ENCODE data around the gene TPH2.

TPH2 gene

DNA sequence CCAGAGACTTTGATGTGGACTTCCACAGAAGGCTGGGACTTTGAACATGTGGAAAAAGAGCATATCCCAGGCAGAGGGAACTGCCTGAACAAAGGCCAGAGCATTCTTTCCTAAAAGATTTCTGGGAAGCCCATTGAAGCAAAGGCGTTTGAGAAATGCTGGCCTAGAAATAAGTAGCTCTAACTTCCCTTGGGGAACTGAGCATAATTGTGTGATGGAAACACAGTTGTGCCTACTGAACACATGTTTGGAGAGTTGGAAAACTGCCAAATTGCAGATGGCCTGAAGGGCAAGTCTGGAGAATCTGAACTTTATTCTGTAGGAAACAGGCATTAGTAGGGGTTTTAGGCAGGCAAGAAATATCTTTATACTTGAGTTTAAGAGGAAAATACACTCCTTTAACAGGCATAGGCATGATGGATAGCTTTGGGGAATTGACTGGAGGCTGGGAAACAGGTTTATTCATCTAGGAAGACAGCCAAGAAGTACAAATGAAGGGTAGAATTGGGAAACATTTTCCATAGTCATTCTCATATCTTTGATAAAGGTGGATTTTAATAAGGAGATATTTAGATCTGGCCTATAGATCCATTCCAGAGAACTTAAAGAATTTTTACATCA, 134.1 kb downstream of the TPH2 start:
- TF ChIP-seq, protein P1, sequence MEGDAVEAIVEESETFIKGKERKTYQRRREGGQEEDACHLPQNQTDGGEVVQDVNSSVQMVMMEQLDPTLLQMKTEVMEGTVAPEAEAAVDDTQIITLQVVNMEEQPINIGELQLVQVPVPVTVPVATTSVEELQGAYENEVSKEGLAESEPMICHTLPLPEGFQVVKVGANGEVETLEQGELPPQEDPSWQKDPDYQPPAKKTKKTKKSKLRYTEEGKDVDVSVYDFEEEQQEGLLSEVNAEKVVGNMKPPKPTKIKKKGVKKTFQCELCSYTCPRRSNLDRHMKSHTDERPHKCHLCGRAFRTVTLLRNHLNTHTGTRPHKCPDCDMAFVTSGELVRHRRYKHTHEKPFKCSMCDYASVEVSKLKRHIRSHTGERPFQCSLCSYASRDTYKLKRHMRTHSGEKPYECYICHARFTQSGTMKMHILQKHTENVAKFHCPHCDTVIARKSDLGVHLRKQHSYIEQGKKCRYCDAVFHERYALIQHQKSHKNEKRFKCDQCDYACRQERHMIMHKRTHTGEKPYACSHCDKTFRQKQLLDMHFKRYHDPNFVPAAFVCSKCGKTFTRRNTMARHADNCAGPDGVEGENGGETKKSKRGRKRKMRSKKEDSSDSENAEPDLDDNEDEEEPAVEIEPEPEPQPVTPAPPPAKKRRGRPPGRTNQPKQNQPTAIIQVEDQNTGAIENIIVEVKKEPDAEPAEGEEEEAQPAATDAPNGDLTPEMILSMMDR (IDR thresholded peaks at IDR 0.05; ENCODE audit: low read depth, low read length): no peak
- no peak for DNase-seq (ENCODE audit: extremely low read depth, low read depth)

DNA sequence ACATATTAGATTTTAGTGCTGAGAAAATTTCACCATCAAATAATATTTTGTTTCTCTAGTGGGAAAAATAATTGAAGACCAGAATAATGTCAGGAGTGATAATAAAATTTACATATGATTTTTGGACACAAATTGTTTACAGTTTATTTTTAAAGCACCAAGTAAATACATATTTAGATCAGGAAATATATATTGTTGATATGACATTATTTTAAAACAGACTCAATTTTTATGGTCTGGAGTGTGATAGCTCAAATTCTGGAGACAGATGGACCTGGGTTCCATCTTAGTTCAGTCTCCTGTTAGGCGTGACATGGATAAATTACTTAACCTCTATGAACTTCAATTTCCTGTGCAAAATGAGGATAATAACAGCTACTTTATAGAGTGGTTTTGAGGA, 135.4 kb downstream of the TPH2 start:
- TF ChIP-seq, protein P1 (IDR thresholded peaks at IDR 0.05; ENCODE audit: low read depth, low read length): no peak
- no peak for DNase-seq (ENCODE audit: extremely low read depth, low read depth)

DNA sequence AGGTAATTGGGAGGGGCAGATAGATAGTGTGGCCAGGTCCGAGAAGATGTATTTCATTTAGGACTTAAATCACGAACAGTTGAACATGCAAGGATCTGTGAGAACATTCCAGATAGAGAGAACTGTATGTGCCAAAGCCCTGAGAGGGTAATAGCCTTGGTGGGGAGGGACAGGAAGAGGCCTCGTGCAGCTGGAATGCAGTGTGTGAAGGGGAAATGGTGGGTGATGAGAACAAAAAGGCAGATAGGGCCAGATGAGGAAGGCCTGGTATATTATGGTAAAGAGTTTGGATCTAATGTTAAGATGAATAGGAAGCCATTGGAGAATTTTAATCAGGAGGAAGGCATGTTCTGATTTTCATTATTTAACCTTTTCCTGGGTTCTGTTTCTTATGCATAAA, 136.3 kb downstream of the TPH2 start:
- TF ChIP-seq, protein P1 (IDR thresholded peaks at IDR 0.05; ENCODE audit: low read depth, low read length): no peak
- DNase-seq (ENCODE audit: extremely low read depth, low read depth): no peak

DNA sequence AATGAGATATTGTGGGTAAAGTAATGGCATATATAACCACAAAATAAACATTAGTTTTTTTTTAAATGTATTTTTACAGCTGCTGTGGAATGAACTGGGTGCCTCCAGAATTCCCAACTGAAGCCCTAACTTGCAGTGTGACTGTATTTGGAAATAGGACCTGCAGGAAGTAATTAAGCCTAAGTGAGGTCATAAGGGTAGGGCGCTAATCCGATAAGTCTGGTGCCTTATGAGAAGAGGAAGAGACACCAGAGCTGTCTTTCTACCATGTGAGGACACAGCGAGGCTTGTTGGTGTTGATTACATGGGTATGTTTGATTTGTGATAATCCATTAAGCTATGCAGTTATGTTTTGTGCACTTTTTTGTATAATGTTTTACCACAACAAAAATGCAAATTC, 136.8 kb downstream of the TPH2 start:
- TF ChIP-seq, protein P1 (IDR thresholded peaks at IDR 0.05; ENCODE audit: low read depth, low read length): no peak
- DNase-seq (ENCODE audit: extremely low read depth, low read depth): no peak

DNA sequence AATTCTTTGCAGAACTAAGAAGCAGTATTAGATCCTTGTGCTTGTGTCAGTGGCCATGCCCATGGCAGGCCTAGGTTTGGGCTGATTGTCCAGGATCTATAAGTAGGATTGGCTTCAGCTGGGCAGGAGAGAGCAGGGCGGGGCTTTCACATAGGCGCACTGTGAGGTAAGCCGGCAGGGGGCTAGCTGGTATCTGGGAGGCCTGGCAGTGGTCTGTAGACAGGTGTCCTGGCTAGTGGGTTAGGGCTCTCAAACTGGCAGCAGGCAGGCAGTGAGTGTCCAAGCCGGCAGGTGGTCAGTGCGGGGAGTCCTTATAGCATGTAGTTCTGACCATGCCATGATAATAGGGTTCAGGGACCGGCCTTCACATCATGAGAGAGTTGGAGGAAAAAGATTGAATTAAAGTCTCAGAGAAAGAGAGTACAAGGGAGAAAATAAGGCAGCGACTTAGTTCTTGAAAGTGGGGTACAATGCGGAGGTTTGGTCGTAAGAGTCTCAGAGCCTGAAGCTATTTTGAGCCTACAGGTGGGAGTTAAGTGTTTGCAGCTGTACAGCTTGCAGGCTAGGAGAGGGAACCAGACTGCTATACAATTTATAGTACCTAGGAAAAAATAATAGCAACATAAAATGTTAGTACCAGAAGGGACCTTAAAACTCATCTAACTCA, 137.4 kb downstream of the TPH2 start:
- DNase-seq (ENCODE audit: extremely low read depth, low read depth): no peak
- TF ChIP-seq, protein P1 (IDR thresholded peaks at IDR 0.05; ENCODE audit: low read depth, low read length): no peak

DNA sequence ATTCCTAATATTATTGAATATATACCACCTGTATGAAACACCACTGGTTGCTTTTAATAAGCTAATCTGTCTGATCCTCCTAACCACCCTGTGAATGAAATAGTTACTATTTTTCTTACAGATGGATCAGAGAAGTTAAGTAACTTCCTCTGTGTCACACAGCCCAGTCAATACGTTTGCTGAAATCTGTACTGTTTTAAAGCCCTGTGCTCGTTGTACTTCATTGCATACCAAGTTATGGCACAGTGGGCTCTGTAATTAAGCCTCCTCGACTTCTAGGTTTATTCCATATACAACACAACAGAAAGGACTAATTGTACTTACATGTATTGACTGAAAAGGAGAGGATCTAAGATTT, 137.9 kb downstream of the TPH2 start:
- TF ChIP-seq, protein P1 (IDR thresholded peaks at IDR 0.05; ENCODE audit: low read depth, low read length): no peak
- DNase-seq (ENCODE audit: extremely low read depth, low read depth): no peak

DNA sequence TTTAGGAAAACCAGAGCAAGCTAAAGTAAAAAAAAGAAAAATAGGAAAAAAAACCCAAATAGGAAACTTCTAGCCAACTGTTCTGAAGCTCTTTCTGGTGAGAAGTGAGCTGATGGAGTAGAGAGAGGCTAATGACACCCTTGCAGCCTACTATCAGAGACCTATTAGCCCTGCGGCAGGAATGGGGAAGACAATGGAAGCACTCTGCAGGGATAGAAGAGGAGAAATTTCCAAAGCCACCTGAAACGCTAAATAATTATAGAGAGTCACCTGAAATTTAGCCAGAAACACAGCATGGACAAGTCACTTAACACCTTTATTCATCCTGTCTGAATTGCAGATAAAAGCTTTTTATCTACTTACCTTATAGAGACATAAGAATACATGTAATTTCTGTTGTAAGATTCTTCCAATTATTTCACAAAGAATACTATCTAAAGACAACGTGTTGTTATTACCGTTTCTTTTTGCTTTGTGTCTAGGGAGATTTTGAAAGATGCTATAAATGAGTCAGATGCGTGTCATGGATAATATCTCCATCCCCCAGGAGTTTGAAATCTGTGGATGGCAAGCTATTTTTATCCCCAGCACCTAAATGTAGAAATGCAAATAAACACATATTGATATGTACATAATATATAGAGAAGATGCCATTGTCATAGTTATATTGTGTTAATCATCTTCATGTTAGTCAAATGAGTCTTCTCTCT, 138.6 kb downstream of the TPH2 start:
- TF ChIP-seq, protein P1 (IDR thresholded peaks at IDR 0.05; ENCODE audit: low read depth, low read length): no peak
- no peak for DNase-seq (ENCODE audit: extremely low read depth, low read depth)

All from AG09319 (cell line).